HG03442 (cell line): ENCODE measurements around the gene CNTNAP5.

Experiments used
- ATAC-seq: cut with Tn5 transposase; IDR thresholded peaks from one replicate; pipeline ENCODE4 v1.9.1; 2021; ENCODE audit warnings: mild to moderate bottlenecking, moderate library complexity; ENCODE audit not compliant: unreplicated experiment

The CNTNAP5 gene

GRCh38 chr2:124776332-124776731 lies 751.2 kb downstream of the CNTNAP5 start:
- ATAC-seq, result no peak

DNA sequence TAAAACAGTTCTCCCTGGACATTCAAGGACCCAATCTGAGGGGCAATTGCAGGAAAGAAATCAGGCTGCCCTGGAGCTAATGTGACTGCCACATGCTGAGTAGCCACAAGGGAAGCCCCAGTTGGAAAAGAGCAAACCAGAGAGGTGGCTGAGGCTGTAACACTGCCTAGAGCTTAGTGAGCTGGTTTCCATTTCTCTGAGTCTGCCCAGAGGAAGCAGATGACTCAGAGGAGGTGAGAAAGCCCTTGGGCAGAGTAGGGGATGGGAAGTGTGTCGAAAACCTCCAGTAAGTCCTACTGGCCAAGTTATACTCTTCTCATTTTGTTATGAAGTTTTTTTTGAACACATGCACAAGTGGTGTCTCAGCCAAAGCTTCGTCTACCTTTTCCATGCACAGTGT lies 753.0 kb downstream of the CNTNAP5 start:
- no peak for ATAC-seq

DNA sequence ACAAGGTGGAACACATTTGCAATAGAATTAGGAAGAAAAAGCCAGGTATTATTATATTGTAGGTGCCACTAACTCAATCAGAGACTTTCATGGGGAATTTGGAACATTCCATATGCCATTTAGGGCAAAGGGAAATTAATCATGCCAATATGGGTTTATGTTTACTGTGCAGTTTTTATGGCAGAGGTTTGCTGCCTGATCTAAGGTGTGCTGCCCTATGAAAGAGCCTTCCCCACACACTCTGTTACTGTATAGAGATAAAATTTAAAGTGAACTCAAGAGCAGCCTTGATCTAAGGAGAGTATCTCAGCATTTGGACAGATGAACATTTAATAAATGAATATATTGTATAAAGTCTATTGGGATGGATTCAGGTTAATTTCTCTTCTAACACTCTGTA lies 771.6 kb downstream of the CNTNAP5 start:
- no peak for ATAC-seq

DNA sequence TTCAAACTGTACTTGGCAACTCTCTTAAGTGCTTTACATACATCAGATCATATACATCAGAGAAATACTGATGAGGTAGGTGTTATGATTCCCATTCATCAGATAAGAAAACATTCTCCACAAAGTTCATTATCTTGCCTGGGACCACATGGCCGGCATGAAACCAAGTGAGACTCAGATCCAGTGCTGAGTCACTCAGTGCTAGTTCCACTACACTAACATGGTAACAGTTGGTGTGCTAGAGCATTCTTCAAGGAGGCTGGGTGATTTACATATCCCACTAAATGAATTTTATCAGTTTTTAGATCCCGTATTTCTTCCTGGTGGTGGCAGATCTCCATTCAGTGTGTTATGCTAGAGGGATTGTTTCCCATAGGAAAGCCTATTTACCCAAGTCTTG lies 772.0 kb downstream of the CNTNAP5 start:
- ATAC-seq, result no peak

- ATAC-seq, result no peak
Measured at GRCh38 chr2:124798551-124798950, 773.5 kb downstream of the CNTNAP5 start.

DNA sequence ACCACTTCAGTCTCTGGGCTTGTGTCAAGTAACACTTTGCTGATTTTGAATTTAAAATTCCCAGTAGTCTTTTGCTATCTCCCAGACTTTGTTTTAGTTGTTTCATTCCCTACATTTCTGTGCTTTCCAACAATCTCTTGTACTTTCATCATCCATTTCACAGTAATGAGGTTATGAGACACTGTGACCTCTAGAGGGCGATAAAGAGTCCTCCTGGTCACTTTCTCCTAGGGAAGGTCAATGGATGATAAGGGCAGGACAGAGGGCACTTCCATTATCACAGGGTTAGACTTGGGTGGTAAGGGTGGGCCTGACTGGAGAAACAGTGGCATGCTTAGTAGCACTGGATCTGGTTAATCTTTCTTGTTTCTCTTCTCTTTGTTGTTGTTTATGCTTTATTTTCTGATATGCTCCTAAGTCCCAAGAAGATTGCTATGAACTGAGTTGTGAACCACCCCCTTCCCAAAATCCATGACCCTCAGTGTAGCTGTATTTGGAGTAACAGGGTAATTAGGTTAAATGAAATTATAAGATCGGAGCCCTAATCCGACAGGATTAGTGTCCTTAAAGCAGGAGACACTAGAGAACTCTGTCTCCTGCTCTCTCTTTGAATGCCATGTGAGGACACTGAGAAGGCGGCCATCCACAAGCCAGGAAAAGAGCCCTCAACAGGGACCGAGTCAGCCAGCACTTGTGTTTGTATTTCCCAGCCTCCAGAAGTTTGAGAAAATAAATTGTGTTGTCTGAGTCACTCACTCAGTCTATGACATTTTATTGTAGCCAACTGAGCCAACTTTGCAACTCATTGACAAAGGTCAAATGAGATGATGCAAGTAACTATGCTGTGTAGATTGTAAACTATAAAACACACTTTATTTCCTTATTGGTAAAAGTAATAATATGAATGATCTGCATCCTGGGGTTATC lies 779.2 kb downstream of the CNTNAP5 start:
- ATAC-seq, result peak; percentile 63

- no peak for ATAC-seq
Measured at GRCh38 chr2:124805060-124805459, 780.0 kb downstream of the CNTNAP5 start.

GRCh38 chr2:124810132-124810531 lies 785.0 kb downstream of the CNTNAP5 start:
- no peak for ATAC-seq

- no peak for ATAC-seq
Measured at GRCh38 chr2:124814968-124815745, 790.1 kb downstream of the CNTNAP5 start.

DNA sequence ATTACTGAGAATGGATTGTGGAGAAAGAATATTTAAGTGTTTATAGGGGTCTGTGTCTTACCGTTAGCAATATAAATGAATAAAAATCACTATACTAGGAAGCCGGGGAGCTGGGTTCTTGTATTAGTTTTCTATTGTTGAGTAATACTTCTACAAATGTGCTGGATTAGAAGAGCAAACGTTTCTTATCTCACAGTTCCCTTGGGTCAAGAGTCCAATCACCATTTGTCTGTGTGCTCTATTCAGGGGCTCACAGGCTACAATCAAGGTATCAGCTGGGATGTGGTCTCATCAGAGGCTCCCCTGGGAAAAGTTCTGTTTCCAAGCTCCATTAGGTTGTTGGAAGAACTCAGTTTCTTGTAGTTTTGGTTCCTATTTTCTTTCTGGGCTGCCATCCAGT lies 790.9 kb downstream of the CNTNAP5 start:
- no peak for ATAC-seq

DNA sequence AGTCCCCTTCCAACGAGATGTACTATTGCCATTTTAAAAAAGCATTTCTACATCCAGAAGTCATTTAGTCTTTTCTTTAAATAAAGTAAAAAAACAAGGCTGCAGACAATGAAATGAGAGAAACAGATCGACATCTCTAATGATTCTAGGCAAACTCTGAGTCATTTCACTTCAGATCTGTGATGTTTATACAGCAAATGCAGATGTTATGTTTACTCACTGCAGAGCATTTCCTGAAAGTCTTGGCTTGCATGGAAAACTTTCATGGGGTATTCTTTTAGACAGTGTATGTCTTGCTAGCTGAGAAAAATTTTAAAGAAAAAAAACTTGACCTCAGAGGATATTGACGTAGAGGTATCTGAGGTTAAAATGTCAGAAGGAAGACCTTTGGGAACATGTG lies 797.4 kb downstream of the CNTNAP5 start:
- ATAC-seq, result no peak

GRCh38 chr2:124824441-124824840 lies 799.4 kb downstream of the CNTNAP5 start:
- no peak for ATAC-seq

DNA sequence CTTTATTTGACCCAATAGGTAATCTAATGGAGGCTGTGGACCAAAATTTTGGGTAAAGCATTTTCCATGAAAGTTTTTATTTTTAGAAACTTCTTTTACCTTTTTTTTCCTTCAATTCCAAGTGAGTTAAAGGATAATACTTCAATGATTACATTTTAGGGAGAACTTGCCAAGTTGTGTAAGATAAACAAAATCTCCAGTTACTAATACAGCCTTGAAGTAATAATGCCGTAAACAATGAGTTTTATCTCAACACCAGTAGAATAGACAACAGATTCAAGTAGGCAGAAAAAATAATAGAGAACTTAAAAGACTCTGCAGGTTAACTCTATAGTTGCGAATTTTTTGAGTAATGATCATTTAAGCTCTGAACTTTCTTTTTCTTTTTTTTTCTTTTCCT lies 807.4 kb downstream of the CNTNAP5 start:
- ATAC-seq, result no peak

DNA sequence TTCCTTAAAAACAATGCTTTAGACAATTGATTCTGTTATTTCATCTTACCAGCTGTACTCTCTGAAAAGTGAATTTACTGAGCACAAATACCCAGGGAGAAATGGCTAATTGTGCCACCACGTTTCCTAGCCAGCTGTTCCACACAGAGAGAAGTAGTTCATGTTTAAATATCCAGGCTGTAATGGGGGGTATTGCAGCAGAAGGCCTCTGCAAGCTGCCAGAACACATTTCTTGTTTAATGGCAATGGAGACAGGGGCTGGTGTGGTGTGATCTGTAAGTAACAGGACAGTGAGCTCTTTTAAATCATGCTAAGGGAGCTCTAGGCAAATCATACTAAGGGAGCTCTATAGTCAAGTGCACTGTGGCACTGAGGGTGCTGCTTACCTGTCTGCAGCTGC lies 809.2 kb downstream of the CNTNAP5 start:
- no peak for ATAC-seq

- ATAC-seq, result no peak
Measured at GRCh38 chr2:124835331-124835730, 810.2 kb downstream of the CNTNAP5 start.

- ATAC-seq, result no peak
Measured at GRCh38 chr2:124836416-124836815, 811.3 kb downstream of the CNTNAP5 start.

DNA sequence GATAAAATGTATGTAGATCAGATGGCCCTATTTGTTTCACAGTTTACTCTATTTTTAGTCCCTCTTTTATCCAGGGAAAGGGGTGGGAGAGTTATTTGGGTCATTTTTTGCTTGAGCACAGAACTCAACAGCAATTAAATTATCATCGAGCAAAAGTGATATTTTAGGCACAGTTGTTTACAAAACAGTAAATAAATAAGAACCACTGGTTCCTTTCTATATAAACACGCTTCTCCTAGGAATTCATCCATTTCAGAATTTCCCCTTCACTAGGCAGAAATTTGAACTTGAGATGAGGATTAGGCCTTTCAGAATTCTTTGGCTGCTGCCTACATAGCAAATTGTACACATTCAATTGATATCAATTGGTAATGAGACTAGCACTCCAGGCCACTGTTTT lies 812.4 kb downstream of the CNTNAP5 start:
- ATAC-seq, result no peak

DNA sequence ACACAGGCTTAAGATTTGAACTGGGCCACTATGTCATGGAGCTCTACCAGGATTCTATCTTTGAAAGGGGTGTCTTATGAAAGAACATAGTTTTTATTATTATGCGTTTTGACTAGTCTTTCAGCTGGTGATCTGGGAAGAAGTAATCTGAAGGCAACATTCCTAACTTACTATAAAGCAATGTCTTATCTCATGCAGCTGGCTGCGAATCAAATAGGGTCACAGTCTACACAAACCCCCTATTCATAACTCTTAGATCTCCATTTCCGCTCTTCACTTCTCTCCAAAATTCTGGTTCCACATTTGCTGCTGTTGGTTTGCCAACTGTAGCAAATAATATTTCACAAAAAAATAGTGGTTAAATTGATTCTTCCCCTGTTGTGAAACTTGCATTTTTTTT lies 813.3 kb downstream of the CNTNAP5 start:
- no peak for ATAC-seq

DNA sequence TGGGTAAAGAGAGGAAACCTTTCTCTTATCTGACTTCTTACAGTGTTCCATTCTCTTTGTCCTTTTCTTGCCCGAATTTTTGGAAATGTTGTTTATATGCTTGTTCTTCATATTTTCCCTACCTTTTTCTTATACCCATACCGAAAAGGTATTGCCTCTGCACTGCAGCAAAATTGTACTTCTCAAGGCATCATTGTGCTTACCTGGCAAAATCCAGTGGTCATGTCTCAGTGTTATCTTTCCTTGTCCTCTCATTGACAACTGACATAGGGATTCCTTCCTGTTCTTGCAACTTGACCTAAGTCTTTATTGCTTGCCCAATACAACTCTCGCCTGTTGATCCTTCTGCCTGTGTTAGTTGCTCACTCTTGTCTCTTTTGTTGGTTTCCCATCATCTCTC lies 842.2 kb downstream of the CNTNAP5 start:
- no peak for ATAC-seq

- ATAC-seq, result no peak
Measured at GRCh38 chr2:124874219-124874618, 849.1 kb downstream of the CNTNAP5 start.

DNA sequence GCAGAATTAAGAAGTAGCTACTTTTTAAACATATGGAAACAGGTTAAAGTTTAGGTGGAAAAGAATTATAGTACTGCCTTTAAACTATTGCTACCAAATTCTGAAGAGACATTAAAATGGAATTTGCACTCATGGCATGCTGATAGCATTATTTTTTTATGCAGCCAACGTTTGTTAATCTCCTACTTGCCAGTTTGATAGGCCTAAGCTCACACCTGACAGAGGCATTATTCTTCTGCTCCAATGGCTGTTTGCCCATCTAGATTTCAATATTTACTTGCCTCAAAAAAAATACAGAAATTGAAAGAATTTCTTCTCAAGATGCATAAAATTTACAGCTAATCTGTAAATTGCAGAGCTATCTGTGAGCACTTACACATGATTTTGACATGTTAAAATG lies 849.6 kb downstream of the CNTNAP5 start:
- ATAC-seq, result no peak

DNA sequence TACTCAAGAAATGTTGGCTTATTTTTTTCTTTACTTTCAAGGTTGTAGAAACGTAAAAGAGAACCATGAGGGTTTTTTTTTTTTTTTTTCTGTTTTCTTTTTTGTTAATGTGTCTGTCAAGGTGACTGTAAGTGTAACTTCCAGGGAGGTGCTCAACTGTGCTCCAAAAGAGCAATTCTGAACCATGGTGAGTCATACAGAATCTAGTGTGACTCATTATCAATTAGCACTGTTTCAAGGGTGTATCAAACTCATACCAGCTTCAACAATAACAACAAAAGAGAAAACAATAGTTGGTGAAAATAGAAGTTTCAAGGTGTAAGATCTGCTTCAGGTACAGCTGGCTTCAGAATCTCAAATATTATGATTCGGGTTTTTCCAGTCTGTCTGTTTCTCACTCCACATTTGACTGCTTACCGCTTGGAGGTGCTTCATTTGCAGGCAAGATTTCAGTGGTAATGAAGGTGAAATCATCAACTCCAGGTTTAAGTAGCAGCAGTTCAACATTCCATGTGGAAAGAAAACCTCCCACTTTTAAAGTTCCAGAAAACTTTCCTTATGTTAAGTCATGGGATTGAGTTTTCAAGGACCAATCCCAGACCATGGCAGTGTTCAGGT lies 850.6 kb downstream of the CNTNAP5 start:
- no peak for ATAC-seq
